GM15510 (cell line): Measurements from ENCODE around the gene TASOR2.

Source experiments
- POLR2A ChIP-seq: IDR thresholded peaks from 3 replicates; pipeline ENCODE4 v1.6.1; 2011; ENCODE audit warnings: borderline replicate concordance; ENCODE audit not compliant: insufficient read length; ENCODE audit errors: extremely low read depth

The TASOR2 gene, protein sequence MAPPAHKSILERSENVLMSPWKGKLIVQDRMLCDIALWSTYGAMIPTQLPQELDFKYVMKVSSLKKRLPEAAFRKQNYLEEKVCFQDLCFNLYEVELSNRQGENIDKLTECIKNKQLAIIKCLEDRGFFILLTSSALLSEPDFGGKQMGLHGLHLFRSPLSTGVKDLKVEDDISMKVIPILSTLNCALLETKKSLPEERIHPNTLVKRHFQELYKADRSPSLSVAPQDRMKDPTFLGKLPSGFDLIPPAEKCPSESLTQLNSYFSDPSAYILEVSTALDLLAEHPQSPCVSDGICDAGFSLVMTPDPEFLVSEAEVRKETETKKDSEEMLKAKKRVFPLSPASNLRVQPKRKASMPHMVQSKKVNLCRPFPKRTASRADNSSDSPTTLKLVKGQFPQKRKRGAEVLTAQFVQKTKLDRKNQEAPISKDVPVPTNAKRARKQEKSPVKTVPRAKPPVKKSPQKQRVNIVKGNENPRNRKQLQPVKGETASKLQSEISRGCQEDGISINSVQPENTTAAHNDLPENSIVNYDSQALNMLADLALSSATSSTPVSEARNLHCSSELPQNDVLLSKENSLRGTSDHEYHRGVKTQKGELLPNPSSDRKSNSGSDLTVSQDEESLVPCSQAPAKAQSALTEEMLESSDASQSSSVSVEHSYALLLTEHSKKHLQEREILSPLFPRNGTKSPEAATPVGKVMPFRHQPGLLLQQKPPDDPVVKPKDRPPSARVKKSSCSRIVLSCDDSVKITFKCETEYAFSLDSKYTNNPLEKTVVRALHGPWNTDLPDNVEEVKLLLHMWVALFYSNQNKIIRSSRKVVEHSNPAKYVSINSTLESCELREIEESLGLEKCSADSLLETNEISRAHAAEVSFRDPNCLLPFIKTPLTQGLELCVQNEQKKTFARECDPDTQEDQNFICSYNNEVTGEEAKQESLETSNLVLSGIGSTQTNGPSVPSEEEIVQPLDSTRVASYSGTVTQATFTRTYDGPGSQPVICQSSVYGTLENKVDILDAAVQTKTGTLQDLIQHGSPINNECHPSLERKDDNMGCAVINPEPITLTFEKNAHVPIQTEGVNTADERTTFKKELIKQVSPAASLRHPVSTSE (N-terminal part only)

DNA sequence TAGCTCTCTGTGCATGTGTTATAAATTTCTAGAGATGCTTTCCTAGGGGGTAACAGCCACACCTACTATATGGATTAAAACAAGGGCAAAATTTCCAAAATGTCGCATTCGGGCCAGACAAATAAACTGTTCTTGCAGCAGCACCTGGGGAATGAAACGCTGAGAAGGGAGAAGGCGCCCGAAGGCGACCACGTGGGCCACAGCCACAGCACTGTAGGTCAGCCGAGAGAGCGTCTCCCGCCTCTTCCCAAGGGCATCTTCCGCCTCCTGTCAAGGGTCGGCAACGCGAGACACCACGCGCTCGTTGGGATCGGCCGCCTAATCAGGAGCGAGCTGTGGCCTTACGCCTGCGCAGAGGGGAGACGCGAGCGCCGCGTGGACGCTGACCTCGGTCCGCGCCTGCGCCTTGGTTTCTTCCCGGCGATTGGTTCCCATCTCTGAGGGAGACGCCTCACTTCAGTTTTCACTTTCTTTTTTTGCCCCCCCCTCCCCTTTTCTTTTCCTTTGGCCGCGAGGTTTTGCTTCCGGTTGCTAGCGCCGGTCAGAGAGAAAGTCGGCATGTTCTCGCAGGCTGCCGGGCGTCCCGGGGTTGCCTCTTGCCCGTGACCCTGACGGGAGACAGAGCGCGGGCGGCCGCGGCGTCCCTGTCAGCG lies at the start of gene TASOR2:
Gene TASOR2 (plus strand): TSS at position 521 of the 653 bp plus-strand sequence. CDS start 35,805 bp downstream, outside the sequence.
- peak; percentile 73 for TF ChIP-seq POLR2A

DNA sequence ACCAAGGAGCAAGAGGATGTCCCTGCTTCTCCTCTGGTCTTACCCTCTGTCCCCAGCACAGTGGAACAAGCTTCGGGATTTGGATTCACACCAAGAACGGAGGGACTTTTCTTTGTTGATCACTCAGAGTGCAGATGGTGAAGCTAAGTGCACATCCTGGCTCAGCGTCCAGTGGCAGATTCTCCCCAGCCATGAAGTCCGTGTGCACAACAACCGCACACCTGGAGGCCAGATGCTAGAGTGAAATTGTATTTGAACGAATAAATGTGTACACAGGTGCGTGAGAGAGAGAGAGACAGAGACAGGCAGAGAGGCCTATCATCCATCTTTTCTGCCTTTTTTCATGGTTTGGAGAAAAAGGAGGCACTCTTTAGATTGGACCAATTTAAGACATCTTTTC lies 49.7 kb upstream of the TASOR2 start:
- TF ChIP-seq POLR2A, result no peak

DNA sequence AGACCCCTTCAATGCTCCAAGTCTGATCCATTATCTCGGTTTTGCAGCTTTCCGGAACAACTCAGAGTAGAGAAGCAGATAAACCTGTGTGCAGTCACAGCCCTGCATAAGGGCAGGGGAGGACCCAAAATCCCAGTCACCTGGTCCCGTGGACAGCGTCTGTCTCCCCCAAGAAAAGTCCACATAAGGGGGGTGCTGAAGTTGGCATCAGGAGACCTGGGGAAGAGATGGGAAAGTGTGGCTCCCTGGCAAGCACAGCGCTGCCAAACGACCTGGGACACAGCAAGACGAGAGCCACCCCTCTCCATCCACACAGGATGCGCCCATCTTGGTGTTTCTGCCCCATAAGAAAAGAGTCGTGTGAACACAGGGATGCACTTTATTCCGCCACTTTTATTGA lies 46.1 kb upstream of the TASOR2 start:
- TF ChIP-seq POLR2A, result no peak

DNA sequence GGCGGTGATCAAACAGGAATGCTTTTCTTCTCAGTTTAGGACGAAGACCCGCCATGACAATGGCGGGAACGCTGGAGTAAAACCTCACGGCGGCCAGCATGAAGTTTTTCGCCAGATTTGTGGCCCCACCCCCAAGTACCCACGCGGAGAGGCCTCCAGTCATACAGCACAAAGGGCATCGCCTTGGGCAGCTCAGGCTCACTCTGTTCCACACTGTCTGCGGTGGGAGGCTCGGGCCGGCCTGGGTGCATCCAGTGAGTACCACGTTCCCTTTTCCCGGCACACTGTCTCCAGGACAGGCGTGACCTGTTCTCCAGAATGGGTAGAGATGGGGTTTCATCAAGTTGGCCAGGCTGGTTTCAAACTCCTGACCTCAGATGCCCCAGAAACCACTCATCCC lies 45.6 kb upstream of the TASOR2 start:
- TF ChIP-seq POLR2A, result no peak

DNA sequence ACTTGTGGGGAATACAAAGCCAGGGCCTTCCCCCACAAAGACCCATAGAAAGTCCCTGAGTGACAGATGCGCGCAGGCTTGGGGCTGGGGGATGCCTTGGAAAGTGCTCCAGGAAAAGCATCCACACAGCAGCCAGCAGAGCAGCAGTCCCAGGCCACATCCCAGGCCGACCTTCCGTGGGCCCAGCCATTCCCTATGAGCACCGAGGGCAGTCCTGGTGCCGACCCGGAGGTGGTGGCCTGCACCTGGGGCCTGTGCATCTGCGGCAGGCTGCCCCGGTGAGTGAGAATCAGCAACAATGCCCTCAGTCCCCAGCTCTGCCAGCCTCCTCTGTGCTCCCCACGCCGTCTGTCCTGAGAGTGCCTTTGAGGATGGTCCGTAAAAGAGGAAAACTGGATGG lies 44.6 kb upstream of the TASOR2 start:
- TF ChIP-seq POLR2A, result no peak

DNA sequence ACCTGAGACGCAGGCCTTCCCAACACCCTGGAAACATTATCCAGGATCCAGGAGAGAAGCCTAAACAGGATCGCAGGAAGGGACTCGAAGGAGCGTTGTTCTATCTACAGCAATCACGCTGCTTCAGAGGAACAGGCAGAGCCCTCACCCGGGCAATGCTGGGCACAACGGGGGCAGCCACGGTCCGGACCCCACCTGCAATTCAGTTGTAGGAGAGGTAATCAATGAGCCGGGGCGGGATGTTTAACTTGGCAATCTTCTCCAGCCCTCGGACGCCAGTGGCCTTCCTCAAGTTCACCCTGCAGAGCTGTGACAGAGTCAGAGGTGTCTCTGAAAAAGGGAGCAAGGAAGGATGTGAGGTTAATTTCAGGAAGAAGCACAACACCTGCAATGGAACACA lies 44.1 kb upstream of the TASOR2 start:
- no peak for TF ChIP-seq POLR2A

DNA sequence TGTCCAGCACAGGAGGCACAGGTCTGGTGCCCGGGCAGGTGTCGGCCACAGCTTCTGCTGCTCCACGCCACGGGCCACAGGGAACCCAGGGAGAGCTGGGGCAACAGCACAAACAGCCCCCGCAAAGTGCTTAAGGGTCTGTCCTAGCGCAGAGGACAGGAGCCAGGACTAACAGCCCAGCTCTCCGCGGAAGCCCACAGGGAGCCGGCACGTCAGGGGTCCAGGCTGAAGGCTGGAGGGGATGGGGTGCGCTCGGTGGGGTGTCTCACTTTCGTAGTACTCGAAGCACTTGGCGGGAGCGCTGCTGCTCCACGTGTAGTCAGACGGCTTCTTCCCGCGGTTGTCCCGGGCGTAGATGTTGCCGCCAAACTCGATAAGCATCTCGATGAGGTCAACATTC lies 43.1 kb upstream of the TASOR2 start:
- no peak for TF ChIP-seq POLR2A

DNA sequence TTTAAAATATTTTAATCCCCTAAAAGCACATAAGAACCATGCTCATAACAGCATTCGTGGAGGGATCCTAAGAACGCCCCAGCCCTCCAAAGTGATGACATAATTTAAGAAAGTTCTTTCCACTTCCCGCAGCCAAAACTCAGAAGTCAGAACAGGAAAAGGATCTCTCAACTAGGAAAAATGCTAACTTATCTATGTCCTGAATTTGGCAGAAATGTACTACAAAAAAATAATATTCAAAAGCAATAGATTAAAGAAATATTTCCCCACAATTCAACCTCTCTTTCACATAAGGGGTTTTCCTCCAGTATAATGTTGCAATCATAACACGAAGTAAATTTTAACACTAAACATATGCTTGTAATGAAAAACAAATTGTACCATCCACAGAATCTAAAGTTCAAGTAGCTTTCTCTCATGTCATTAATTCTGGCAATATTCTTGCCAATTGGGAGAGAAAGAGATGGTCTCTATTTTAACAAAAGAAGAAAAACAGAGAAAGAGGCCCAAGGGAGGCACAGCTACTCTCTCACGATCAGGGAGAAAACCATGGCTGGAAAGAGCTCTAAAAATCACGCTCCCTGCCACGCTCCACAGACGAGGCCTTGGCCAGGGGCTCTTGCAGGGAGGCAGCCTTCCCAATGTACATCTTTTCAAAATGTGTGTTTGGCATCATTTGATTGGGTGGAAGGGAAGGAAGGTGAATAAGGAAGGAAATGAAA lies 41.1 kb upstream of the TASOR2 start:
- TF ChIP-seq POLR2A, result no peak

DNA sequence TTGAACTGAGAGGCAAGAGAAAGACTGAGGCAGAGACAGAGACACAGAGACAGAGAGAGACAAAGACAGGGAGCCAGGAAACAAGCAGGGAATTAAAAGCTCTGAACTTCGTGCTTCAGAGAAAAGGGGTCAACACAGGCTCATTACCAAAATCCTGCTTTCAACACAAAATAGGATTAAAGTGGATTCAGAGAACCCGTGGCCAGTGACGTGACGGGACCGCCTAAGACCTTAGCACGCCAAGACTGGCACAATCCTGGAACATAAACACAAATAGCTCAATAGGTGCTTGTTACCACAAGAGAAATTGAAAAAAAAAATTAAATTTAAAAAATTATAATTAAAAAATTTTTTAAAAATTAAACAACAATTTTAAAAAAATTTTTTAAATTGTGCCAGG lies 39.7 kb upstream of the TASOR2 start:
- no peak for TF ChIP-seq POLR2A

DNA sequence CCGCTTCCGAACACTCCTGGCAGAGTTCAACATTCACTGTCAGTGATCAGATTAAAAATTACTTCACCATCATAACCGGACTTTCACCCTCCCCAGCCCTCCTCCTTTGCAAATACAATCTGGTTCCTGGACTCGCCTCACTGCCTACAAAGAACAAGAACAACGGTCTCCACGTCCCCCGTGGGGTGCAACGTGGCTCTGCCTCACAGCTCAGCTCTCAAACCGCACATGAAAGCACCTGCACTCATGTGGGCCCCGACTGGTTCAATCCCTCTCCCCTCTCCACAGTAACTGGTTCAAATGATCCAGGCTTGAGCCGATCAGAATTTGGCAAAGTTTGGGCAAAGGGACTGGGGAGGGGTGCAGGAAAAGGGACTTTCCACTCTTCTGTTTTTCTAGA lies 39.3 kb upstream of the TASOR2 start:
- TF ChIP-seq POLR2A, result no peak

DNA sequence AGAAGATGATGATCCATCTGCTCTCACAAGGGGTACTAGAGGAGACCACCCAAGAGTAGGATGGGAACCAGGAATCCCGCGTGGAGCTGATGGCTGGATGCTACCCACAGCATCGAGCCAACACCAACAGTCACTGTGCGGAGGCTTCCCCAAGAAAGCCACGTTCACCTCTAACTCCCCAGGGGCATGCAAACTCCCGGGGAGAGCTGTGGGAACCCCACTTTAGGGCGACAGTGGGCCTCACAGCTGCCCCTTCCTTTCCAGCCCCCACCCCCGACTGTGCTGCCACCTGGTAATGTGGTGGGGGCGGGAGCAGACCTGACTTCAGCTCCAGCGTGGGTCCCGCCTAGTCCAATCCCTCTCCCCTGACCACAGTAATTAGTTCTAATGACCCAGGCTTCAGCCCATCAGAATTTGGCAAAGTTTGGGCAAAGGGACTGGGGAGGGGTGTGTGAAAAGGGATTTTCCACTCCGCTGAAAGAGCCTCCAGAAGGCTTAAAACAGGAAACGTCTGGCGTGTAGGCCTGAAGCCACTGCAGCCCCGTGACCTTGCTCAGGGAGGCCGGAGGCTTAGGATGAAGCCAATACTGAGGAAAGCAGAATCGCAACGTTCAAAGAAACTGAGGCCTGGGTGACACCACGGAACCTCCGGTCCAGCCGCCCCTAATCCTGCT lies 38.6 kb upstream of the TASOR2 start:
- TF ChIP-seq POLR2A, result no peak

DNA sequence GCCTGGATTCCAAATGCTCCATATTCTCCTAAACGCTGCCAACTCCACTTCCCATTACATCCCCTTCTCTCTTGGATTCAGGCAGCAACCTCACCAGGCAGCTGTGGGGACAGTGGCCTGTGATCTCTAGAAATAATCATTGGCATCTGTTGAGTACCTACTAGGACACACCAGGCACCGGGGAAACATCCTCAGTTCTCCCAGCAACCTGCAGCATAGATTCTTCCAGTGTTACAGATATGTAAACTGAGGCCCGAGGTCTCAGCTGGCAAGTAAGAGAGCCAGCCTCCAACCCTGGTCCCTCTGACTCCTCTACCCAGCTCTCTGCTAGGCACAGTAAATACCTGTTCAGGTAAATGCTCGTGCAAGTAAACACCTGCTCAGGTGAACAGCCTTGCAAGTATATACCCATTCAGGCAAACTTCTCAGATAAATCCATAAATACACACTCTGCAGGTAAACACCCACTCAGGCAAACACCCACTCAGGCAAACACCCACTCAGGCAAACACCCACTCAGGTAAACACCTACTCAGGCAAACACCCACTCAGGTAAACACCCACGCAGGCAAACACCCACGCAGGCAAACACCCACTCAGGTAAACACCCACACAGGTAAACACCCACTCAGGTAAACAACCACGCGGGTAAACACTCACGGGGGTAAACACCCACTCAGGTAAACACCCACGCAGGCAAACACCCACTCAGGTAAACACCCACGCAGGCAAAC lies 37.0 kb upstream of the TASOR2 start:
- TF ChIP-seq POLR2A, result no peak
